Activated CD4-positive, alpha-beta T cell treated with anti-CD3 and anti-CD28 coated beads, Interleukin-2, amount 50 U/mL, for 4 hours (primary cell): ENCODE data around the gene FARS2.
"Not testable (repeated sequence)": the region's sequence is repeated elsewhere in the genome, so short reads cannot be mapped to it uniquely, and the experiment has no call there.

Experiments
- DNase-seq, 2 experiments: peaks; one replicate each; pipeline ENCODE4 v3.0.0-alpha.2; 2020

FARS2 gene

DNA sequence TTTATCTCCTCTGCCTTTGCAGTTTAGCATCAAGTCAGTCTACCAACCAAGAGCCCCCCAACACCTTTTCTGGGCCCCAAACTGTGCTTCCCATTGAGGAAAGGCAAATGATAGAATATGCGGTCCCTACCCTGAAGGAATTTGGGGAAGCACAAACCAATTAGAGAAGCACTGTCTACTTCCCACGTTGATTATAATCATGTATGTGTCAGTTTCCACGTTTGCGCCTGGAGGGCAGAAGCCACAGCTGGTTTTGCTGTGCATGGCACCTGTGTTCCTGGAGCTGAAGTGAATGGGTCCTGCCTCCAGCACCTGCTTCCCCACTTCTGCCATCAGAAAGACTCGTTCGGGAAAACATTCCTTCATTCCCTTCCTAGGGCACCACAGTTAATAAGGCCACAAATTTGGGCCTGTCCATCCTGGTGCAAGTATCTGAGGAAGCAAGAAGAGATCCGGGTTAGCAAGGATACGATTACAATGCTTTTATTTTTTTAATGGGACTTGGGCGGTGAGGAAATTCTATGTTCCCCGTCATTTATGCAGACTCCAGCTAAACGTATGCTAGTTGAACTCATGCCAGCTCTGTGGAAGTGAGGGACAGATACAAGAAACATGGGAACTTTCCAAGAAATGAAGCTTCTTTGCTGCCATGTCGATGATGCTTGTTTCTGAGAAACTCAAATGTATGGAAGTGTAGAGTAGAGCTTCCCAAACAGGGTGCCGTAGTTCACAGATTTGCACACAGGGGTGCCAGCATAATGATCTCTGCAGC, 411.9 kb downstream of the FARS2 start:
- DNase-seq, result no peak

DNA sequence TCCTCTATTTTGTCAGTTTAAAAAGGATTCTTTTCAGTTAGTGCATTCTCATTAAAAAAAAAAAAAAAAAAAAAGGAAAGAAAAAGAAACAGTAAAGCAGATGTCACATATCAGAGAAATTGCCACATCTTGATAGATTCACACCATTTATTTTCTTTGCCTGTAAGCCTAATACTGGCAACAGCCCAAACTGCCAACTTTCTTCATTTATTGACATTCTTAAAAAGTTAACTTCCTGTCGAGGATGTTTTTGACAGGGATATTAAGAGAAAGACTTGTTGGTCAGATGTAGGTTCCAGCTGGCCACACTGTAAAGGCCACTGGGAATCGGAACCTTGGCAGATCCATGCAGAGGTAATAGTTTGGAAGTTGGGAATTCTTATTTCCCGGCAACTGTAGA, 412.8 kb downstream of the FARS2 start:
- DNase-seq, result no peak

DNA sequence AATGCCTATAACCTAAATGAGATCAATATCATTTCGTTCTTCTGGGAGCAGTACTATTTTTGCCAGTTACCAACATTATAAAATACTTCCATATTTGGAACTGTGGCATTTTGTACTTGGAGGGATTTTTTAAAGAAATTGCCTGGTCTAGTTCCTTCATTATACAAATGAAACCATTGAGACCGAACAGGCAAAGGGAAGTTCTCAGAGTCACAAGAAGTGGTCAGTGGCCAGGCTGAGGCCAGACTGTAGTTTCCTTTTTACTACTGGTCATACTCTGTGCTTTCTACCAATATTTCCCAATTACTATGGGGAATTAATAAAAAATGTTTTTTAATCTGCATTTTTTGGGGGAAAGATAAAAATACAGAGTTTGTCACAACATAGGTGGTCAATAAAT, 413.4 kb downstream of the FARS2 start:
- no peak for DNase-seq

DNA sequence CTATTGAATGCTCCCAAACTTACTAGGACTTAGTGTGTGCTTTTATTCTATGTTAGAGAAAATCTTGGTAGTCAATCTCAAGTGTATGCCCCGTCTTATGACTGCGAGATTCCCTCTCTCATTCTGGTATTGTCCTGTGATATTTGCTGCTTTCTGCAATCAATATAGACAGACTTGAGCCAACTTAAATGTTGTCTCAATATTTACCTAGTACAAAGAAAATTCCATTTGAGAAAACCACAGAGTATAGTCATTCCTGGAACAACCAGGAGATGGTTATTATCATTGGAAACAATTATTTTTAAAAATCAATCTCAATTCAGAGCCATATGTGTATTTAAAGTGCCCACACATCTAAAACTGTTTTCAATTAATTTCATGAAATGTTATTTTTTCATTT, 415.4 kb downstream of the FARS2 start:
- DNase-seq, result no peak

DNA sequence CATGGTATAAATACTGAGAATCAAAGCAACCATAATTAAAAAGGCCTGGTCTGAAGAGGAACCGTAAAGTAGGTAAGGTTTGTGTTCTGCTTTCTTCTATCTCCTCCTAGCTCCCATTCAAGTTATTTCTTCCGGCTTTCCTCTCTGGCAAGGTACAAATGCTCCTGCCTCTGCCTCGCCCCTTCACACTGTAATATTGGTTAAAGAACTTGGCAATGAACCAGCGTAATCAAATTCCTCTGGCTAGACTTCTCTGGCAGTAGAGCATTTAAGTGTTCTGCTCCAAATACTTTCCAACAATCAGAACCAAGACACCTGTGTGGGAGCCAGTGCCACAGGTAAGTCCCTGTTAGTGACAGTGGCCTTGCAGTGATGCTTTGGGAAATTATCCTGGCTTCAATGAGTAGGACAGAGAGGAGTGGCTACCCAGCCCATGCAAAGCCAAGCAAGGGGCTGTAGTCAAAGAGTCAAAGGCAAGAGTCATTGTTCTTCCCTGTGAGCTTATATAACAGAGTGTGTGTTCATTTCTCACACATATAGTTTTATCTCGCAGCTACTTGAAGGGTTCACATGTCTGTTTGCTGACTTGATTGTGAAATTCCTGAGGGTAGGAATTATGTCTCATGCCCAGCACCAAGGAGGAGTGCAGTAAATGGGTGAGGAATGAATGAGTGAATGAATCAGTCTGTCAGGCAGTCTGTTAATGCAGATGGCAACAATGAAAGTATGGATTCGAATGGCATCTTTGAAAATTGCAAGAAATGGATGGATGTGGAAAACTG, 416.1 kb downstream of the FARS2 start:
- no peak for DNase-seq

DNA sequence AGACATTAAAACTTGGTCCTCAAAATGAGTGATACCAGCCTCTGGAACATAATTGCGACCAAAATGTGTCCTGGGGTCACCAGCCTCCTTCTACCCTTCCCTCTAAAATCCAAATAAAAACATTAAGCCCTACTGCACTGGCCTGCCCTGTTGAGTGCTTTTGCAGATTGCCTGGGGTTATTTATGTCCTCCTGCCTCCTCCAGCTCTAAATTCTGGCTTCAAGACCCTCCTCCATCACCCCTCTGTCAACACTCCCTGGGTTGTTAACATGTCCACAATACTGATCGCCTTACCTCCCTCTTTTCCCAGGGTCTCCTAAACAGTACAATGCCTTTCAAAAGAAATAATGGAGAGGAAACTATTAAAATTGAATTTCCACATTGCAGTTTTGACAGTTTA, 418.0 kb downstream of the FARS2 start:
- no peak for DNase-seq

DNA sequence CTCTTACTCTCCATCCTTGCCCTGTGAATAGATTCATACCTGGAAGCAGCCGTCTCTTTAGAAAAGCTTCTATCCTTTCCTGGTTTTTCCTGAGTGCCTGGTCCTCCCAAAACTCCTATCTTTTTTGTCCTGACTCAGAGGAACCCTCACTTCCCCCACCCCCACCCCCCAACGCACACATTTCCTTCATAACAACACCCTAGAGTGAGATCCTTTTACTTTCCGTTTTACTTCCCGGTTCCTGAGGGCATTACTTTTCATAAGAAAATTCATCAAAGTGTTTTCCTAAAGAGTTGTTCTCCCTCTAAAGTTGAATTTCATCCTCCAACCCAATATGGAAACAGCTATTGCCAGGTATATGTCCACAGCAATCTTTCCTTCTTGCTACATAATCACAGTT, 418.4 kb downstream of the FARS2 start:
- DNase-seq, result no peak

DNA sequence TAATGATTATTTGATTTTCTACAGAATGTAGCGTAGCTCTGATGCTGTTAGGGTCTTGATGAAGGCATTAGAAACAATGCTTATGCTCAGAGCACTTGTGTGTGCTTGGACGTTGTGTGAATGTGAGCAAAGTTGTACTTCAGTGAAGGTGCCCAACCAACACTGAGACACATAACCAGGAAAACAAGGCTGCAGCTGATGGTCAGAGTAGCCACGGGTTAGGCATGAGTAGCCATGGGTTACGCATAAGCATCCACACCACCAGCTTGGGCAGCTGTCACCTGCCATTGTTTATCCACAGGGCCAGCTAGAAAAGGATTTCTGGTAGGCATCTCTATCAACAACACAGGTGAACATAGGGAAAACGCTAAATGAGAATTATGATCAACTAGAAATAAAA, 418.8 kb downstream of the FARS2 start:
- DNase-seq, result no peak

DNA sequence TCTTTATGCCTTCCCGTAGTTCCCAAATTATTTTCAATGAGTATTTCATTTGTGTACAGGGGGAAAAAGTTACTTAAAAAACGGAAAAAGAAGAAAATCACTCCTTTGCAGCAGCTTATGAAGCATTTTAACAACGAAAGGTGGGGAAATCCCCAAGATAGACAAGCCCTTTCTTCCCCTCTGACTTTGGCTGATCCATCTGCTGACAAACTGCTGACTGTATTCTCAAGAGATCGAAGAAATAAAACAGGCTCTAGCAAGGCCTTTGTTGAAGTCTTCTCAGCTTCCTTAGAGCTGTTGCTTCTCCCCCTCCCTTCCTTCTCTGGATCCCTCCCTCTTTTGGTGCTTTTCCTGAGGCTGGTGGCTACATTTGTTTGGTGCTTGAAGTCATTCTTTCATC, 420.2 kb downstream of the FARS2 start:
- DNase-seq, result no peak

DNA sequence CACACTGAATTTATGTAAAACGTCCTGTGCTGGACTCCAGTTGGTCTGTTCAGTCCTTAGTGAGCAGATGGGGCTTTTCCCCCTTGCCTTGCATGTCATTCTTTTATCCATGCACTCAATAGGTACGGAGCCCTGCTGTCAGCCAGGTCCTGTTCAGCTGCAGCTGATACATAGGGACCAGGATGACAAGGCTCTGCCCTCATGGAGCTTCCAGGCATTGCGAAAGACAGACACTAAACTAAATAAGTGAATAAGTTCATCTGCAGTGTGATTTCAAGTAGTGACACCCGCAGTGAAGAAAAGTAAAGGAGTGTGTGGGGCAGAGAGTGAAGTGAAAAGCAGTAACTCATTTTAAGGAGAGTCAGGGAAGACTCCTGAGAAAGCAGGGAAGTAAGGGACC, 421.2 kb downstream of the FARS2 start:
- DNase-seq, result no peak

DNA sequence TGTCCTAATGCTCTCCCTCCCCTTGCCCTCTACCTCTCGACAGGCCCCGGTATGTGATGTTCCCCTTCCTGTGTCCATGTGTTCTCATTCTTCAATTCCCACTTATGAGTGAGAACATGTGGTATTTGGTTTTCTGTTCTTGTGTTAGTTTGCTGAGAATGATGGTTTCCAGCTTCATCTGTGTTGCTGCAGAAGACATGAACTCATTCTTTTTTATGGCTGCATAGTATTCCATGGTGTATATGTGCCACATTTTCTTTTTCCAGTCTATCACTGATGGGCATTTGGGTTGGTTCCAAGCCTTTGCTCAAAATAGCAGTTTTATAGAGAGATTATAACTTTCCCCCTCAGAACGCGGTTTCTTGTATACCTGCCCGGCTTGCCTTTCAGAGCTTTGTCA, 422.4 kb downstream of the FARS2 start:
- not testable (repeated sequence) for DNase-seq

DNA sequence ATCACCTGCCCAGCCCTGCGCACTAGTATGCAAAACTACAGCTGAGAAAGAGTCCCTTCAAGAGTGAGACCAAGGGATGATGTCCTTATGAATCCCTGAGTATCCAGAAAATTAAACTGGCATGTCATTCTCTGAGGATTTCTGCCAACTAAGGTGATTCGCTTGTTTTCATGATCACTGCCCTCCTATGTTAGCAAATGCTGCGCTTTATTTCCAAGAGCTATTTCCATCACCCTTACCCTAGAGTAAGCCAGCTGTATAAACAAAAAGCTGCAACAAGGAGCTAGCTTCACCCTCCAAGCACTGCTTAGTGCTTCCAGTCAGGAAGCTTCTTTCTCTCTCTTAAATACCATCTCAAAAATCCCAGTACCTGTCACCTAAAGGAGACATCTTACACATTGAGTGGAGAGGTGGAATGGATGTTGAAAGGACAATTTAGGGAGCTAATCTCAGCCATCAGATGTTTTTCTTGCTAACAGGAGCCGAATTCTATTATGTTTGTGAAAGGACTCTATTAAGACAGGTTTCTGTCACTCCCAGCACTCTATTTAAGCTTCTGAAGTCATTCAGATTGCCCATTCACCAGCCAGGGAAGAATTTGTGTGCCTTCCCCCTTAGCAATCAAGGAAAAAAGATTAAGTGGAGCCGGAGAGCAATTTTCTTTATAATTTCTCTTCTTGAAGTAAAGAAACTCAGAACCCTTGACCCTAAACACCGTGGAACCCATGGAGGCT, 423.2 kb downstream of the FARS2 start:
- DNase-seq, result no peak

DNA sequence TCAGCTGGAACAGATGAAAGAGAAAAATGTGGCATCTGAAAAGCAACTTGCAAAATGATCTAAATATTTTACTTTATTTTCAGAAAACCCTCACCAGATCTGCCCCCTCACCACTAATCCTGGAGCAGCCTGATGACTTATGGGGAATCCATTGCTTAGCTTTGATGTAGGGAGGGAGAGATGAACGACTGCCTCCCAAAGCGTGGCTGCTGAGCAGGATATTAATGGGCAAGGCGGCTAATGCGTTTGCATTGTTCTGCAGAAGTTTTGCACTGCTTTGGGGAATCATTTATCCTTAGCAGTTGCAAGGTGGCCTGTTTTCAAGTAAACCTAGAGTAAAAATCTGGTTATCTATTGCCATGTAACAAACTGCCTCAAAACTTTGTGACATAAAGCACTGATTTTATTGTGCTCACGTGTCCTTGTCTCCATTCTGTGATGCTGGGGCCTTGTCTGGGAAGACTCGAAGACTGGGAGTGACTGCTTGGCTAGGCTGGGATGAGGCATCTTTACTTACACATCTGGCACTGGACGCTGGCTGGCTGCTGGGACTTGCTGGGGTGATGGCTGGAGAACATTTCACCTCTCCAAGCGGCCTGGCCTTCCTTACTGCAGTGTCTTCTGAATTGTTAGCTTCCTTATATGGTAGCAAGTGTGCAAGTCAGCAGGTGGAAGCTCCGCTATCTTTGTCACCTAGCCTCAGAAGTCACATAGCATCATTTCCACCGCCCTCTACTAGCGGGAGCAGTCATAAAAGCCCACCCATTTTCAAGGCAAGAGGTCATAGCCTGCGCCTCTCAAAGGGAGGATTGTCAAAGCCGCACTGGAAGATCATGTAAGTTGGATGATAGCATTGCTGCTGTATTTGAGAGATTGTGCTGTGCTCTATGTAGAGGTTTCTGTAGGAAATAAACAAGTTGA, 432.2 kb downstream of the FARS2 start:
- DNase-seq, result no peak

DNA sequence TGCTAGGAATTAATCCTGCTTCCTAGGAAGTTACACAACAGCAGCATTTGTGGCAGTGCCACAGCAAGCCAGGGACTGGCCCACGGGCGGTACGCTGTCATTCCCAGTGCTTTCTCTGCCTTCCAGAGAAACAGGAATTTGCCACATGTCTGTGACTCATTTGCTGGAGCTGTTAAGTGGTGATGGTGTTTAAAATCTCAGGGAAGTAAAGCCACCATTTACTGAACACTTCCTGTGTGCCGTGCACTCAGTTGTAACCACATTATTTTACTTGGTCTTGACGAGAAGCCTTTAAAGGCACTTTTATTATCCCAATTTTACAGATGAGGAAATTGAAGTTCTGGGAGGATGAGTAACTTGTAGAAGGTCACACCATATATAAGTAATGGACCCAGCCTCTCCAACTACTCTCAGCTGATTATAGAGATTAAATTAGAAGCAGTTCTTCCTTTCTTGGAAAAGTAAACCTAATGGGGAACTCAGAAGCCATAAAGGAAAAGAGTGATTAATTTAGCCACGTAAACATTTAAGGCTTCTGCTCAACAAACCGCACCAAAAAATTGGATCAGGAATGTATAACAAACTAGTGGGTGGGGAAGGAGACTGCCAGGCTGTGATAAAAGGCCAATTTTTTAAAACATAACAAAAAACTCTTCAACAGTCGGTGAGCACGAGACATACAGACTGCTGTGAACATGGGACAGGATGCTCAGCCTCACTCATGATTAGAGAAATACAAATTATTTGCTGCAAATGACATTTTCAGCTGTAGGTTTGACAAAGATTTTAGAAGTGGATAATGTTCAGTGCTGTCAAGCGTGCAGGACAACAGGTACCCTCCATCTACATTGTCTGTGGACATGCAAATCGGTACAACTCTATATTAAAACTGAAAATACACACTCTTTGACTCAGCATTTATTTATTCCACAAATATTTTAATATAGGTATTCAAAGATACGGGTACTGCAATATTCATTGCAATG, 434.2 kb downstream of the FARS2 start:
- no peak for DNase-seq

DNA sequence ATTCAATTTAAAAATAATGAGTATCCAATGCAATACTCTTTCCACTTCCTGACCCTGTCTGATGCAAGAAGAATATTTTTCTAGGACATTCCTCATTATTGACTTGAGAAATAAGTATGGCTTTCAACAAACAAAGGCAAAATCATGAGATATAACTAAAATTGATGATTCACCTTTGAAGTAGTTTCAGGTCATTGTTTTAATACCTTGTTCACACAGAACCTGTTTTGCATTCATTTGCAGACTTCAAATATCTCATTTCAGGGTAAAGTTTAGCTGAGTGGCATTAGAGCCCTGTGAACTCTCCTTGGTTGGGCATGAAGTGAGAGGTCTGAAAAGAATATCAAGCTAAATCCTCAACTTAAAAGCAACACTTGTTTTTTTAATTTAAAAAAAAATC, 436.2 kb downstream of the FARS2 start:
- DNase-seq, result no peak

DNA sequence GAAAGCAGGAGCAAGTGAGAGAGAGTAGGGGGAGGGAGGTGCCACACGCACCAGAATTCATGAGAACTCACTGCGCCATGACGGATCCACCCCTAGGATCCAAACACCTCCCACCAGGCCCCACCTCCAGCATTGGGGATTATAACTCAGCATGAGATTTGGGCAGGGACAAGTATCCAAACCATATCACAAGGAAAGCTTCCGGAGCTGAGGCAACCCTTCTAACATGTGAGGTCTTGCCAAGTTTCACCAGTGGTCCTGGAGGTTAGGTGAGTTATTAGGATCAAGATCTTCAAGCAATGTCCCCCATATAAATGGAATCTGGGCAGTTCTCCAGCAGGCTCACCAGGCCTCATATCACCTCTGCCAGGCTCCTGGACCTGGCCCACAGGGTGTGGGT, 437.0 kb downstream of the FARS2 start:
- DNase-seq, result no peak

DNA sequence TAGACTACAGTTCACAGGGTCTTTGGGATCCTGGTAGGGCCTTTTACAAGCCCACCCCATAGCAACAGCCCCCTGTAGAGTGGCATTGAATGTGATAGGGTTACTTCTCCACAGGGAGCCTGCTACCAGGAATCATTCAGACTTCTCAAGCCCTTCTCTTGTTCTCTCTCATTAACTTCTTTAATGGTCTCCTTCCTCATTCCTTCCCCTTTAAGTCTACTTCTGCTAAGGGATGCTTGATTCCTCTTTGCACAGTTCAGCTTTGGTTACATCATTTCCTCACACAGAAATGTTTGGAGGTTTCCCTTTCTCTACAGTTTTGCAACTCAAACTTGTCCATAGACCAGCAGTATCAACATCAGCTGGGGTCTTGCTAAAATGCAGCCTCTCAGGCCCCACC, 437.8 kb downstream of the FARS2 start:
- DNase-seq, result not testable (repeated sequence)

DNA sequence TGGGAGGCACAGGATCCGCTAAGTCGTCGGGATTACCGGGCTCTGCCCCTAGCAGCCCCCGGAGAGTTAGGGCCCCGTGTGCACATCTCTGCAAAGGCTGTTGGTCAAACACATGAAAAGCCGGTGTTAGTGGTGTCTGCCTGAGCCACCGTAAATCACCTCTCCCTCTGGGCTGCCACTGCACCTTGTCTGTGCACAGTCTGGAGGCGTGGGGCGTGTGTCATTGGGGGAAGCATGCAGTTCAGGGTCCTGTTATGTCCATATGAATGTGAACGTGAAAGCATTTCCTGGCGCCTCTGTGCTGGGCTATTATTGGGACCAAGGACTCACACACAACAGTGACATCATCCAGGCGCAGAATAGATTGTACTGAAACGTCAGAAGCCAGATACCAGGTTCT, 439.9 kb downstream of the FARS2 start:
- no peak for DNase-seq

DNA sequence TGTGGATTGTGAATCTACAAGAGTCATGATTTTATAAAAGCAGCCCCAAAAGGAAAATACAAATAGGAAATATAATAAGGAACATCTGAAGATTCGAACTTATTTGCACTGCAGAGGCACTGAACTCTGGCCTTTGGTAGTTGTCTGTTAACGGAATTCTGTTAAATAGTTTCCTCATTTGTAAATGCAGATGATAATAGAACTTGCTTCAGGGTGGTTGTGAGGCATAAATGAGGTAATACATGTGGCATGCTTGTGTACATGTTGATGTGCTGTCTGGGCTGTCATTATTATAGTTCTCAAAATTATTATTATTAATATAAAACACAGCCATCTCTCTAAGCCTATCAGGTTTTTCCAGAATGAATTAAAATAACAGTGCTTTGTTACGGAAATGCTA, 443.4 kb downstream of the FARS2 start:
- no peak for DNase-seq

DNA sequence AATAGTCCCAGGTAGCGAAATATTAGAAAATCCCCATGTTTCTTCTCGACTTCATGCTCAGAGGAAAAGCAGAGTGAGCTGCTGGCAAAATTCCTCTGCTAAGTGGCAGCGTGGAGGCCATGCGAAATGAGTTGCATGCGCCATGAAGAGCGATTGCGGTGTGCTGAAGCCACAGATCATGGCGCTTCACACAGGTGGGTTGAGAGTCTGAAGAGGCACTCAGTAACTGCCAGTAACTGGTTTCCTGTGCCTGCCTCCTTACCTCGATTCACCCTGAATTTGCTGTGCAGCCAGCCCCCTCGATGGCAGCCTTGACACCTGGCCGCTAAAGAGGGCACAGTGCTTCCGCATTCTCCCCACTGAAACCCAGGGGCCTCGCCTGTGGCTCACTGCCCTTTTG, 443.9 kb downstream of the FARS2 start:
- DNase-seq, result no peak
